ENCODE results near the gene DNAJC16.

Gene DNAJC16

GRCh38 chr1:15522551-15522950 lies 4.1 kb upstream of the DNAJC16 start:
- Histone ChIP-seq H3K27ac (replicated peaks) (no peak overlapping the region), H3K4me3 (replicated peaks; ENCODE audit: insufficient read depth, low read length) (no peak overlapping the region), H3K27me3 (ENCODE audit: insufficient read depth, poor library complexity, severe bottlenecking) (no peaks in the 10 kb centered on the region)
- TF ChIP-seq POLR2AphosphoS5 (IDR thresholded peaks at IDR 0.05; ENCODE audit: low read depth) (no peak), REST (IDR thresholded peaks at IDR 0.05; ENCODE audit: insufficient replicate concordance, low read depth) (no peak)
- DNase-seq (ENCODE audit: low read depth in 1 of 2, low spot score in 1 of 2) = no peak

- DNase-seq (ENCODE audit: low read depth in 1 of 2, low spot score in 1 of 2) = no peak
- Histone ChIP-seq H3K27me3 (ENCODE audit: insufficient read depth, poor library complexity, severe bottlenecking) (no peaks in the 10 kb centered on the region), H3K27ac (replicated peaks) (peak overlapping the region; percentile 48), H3K4me3 (replicated peaks; ENCODE audit: insufficient read depth, low read length) (peak overlapping the region; percentile 43)
- TF ChIP-seq POLR2AphosphoS5 (IDR thresholded peaks at IDR 0.05; ENCODE audit: low read depth) = no peak
- TF ChIP-seq REST (IDR thresholded peaks at IDR 0.05; ENCODE audit: insufficient replicate concordance, low read depth) = no peak
- TF ChIP-seq SPI1 (IDR thresholded peaks at IDR 0.05; ENCODE audit: borderline replicate concordance, low read depth) = no peak
- no peak for TF ChIP-seq CTCF (IDR thresholded peaks at IDR 0.05; ENCODE audit: insufficient read depth, low read length)
- no peak for TF ChIP-seq GABPA (IDR thresholded peaks at IDR 0.05; ENCODE audit: low read depth)
These were observed 3.3 kb upstream of the DNAJC16 start for GRCh38 chr1:15523104-15524020.

- Histone ChIP-seq H3K27me3 (ENCODE audit: insufficient read depth, poor library complexity, severe bottlenecking) (no peaks in the 10 kb centered on the region), H3K4me3 (replicated peaks; ENCODE audit: insufficient read depth, low read length) (peak within 1 kb of the TSS; percentile 43), H3K27ac (replicated peaks) (peak within 1 kb of the TSS; percentile 95)
- TF ChIP-seq POLR2AphosphoS5 (IDR thresholded peaks at IDR 0.05; ENCODE audit: low read depth) = peak; percentile 55; the same call in 1 of the 2 replicates
- TF ChIP-seq CTCF (IDR thresholded peaks at IDR 0.05; ENCODE audit: insufficient read depth, low read length) = no peak
- DNase-seq (ENCODE audit: low read depth in 1 of 2, low spot score in 1 of 2) = no peak
These were observed 2.7 kb upstream of the DNAJC16 start, which contains the start of gene CASP9 for GRCh38 chr1:15524021-15524282. Gene CASP9, minus strand, starts transcription at chr1:15524215. Its CDS starts 15 bp downstream, at chr1:15524200.

- Histone ChIP-seq H3K27ac (replicated peaks) (peak overlapping the region; percentile 95), H3K27me3 (ENCODE audit: insufficient read depth, poor library complexity, severe bottlenecking) (no peaks in the 10 kb centered on the region), H3K4me3 (replicated peaks; ENCODE audit: insufficient read depth, low read length) (peak overlapping the region; percentile 43)
- TF ChIP-seq REST (IDR thresholded peaks at IDR 0.05; ENCODE audit: insufficient replicate concordance, low read depth) (no peak), CTCF (IDR thresholded peaks at IDR 0.05; ENCODE audit: insufficient read depth, low read length) (no peak), POLR2AphosphoS5 (IDR thresholded peaks at IDR 0.05; ENCODE audit: low read depth) (no peak), GABPA (IDR thresholded peaks at IDR 0.05; ENCODE audit: low read depth) (no peak), SPI1 (IDR thresholded peaks at IDR 0.05; ENCODE audit: borderline replicate concordance, low read depth) (no peak)
- peak; percentile 90 to 99 for DNase-seq (ENCODE audit: low read depth in 1 of 2, low spot score in 1 of 2)
These were observed 2.2 kb upstream of the DNAJC16 start for GRCh38 chr1:15524283-15525049.

All from HL-60 (cell line).